H1 (cell line): ENCODE results near the gene OR4P4. TPM values are rescaled to one million over a fixed set of nuclear protein-coding genes. Genes with fewer than 3 reads are reported as not detected.

Source experiments
- CTCF ChIA-PET: fragments of 300-600 bp; sonication (Branson Sonifier 250); formaldehyde crosslinking; loops from one replicate; lab custom pipeline; 2021; ENCODE audit not compliant: partially characterized antibody; lab: Charles Lee
- POLR2A ChIA-PET: fragments of 300-600 bp; sonication (Branson Sonifier 250); formaldehyde crosslinking; loops from one replicate; lab custom pipeline; 2021; ENCODE audit warnings: inconsistent platforms; ENCODE audit not compliant: partially characterized antibody; lab: Charles Lee
- DNase-seq, 2 experiments: peaks; one replicate each; pipeline versions ENCODE4 v3.0.0 to v3.0.0-alpha.2; 2010 to 2022; ENCODE audit warnings: low spot score in 2 of 2, low read depth in 1 of 2, mixed read lengths in 1 of 2
- FAIRE-seq: peaks from 2 replicates; lab custom pipeline; 2011; peaks lifted over from hg19 to GRCh38; lab: Jason Lieb, UNC
- H2AFZ ChIP-seq: 2 replicates; pipeline ENCODE4 v1.8.1; 2012; ENCODE audit warnings: low read length, inconsistent platforms
- H2AK5ac ChIP-seq: 2 replicates; pipeline ENCODE4 v1.6.1; 2013; ENCODE audit warnings: low read depth, low read length
- H2BK120ac ChIP-seq: replicated peaks from 2 replicates; pipeline ENCODE3; 2013; ENCODE audit warnings: low read depth, low read length, inconsistent platforms
- H2BK12ac ChIP-seq: 2 replicates; pipeline ENCODE4 v1.6.1; 2013; ENCODE audit warnings: low read depth, low read length
- H2BK15ac ChIP-seq: 2 replicates; pipeline ENCODE4 v1.6.1; 2013; ENCODE audit warnings: low read length
- H2BK20ac ChIP-seq: 2 replicates; pipeline ENCODE4 v1.6.1; 2013; ENCODE audit warnings: low read length
- H2BK5ac ChIP-seq: 2 replicates; pipeline ENCODE4 v1.6.1; 2013; ENCODE audit warnings: low read depth, low read length
- H3K14ac ChIP-seq: 2 replicates; pipeline ENCODE4 v1.6.1; 2013; ENCODE audit warnings: inconsistent platforms; ENCODE audit not compliant: insufficient read length
- H3K18ac ChIP-seq: 2 replicates; pipeline ENCODE4 v1.6.1; 2013; ENCODE audit warnings: low read length; ENCODE audit errors: extremely low read depth
- H3K23ac ChIP-seq: 2 replicates; pipeline ENCODE4 v1.6.1; 2013; ENCODE audit warnings: inconsistent platforms; ENCODE audit not compliant: insufficient read length
- H3K23me2 ChIP-seq: 2 replicates; pipeline ENCODE4 v1.6.1; 2013; ENCODE audit warnings: low read depth, low read length
- H3K27ac ChIP-seq: 2 replicates; pipeline ENCODE4 v1.6.1; 2011; ENCODE audit warnings: low read depth, low read length, inconsistent platforms
- H3K27me3 ChIP-seq, 4 experiments: replicated peaks in 1 of 4; 1 replicate in 1 of 4; 2 replicates in 3 of 4; pipeline versions ENCODE4 v1.6.1 to v1.8.1; 2011 to 2013; ENCODE audit warnings: low read length in 3 of 4, mild to moderate bottlenecking in 3 of 4, inconsistent platforms in 2 of 4, mixed read lengths in 2 of 4, moderate library complexity in 1 of 4; ENCODE audit not compliant: control insufficient read depth in 3 of 4, insufficient read depth in 3 of 4; ENCODE audit errors: extremely low read depth in 1 of 4
- H3K36me3 ChIP-seq, 4 experiments: 2 replicates each; pipeline versions ENCODE4 v1.6.1 to v1.8.1; 2011 to 2013; ENCODE audit warnings: mild to moderate bottlenecking in 4 of 4, low read length in 3 of 4, moderate library complexity in 2 of 4, control low read depth in 1 of 4, inconsistent platforms in 1 of 4; ENCODE audit not compliant: insufficient read depth in 4 of 4, control insufficient read depth in 2 of 4
- H3K4ac ChIP-seq: replicated peaks from 2 replicates; pipeline ENCODE3; 2013; ENCODE audit warnings: low read length, low read depth, mixed read lengths, inconsistent platforms; ENCODE audit not compliant: insufficient read length
- H3K4me1 ChIP-seq, 4 experiments: replicated peaks in 1 of 4; 1 replicate in 1 of 4; 2 replicates in 3 of 4; pipeline versions ENCODE4 v1.6.1 to v1.8.1; 2011 to 2013; ENCODE audit warnings: low read length in 3 of 4, inconsistent platforms in 2 of 4, mixed read lengths in 1 of 4; ENCODE audit not compliant: insufficient read depth in 4 of 4, control insufficient read depth in 3 of 4
- H3K4me2 ChIP-seq, 2 experiments: 2 replicates each; pipeline versions ENCODE4 v1.6.1 to v1.8.1; 2011 to 2013; ENCODE audit warnings: low read depth in 2 of 2, low read length in 2 of 2, control low read depth in 1 of 2, inconsistent platforms in 1 of 2, mild to moderate bottlenecking in 1 of 2; ENCODE audit not compliant: insufficient read depth in 1 of 2
- H3K4me3 ChIP-seq, 4 experiments: fragments of 200-600, 300-600 bp in 1 of 4; sonication (generic), shearing (Covaris generic), sonication (Bioruptor Twin) in 1 of 4; 2 replicates each; pipeline versions ENCODE4 v1.5.1 to v1.8.1; 2011 to 2016; ENCODE audit warnings: low read length in 4 of 4, low read depth in 3 of 4, control low read depth in 2 of 4, inconsistent platforms in 2 of 4, mild to moderate bottlenecking in 2 of 4, mixed read lengths in 1 of 4, moderate library complexity in 1 of 4; ENCODE audit not compliant: insufficient read depth in 2 of 4; ENCODE audit errors: extremely low read depth in 1 of 4
- H3K56ac ChIP-seq: replicated peaks from 2 replicates; pipeline ENCODE3; 2013; ENCODE audit warnings: low read depth, mild to moderate bottlenecking, mixed read lengths, low read length, inconsistent platforms; ENCODE audit not compliant: insufficient read length
- H3K79me1 ChIP-seq: 2 replicates; pipeline ENCODE4 v1.6.1; 2013; ENCODE audit warnings: low read depth, low read length, control low read depth
- H3K79me2 ChIP-seq, 2 experiments: 2 replicates each; pipeline versions ENCODE4 v1.6.1 to v1.8.1; 2012 to 2013; ENCODE audit warnings: low read length in 2 of 2, mild to moderate bottlenecking in 2 of 2, inconsistent platforms in 1 of 2; ENCODE audit not compliant: insufficient read depth in 2 of 2, control insufficient read depth in 1 of 2
- H3K9ac ChIP-seq, 4 experiments: replicated peaks in 1 of 4; 1 replicate in 1 of 4; 2 replicates in 3 of 4; pipeline versions ENCODE4 v1.6.1 to v1.8.1; 2011 to 2013; ENCODE audit warnings: low read depth in 3 of 4, low read length in 3 of 4, control low read depth in 2 of 4, mild to moderate bottlenecking in 2 of 4, moderate library complexity in 2 of 4, inconsistent platforms in 1 of 4; ENCODE audit errors: extremely low read depth in 1 of 4
- H3K9me3 ChIP-seq, 2 experiments: 2 replicates each; pipeline versions ENCODE4 v1.6.1 to v1.8.1; 2012 to 2013; ENCODE audit warnings: mild to moderate bottlenecking in 2 of 2, moderate library complexity in 2 of 2, control low read depth in 1 of 2, inconsistent platforms in 1 of 2, low read depth in 1 of 2, low read length in 1 of 2, mixed read lengths in 1 of 2; ENCODE audit not compliant: insufficient read depth in 2 of 2
- H4K20me1 ChIP-seq, 2 experiments: replicated peaks in 1 of 2; 2 replicates each; pipeline versions ENCODE3 to v1.8.1; 2011 to 2013; ENCODE audit warnings: inconsistent platforms in 2 of 2, low read length in 2 of 2, mild to moderate bottlenecking in 1 of 2; ENCODE audit not compliant: insufficient read depth in 2 of 2, control insufficient read depth in 1 of 2
- H4K5ac ChIP-seq: 2 replicates; pipeline ENCODE4 v1.6.1; 2013; ENCODE audit warnings: low read length, low read depth, mixed read lengths, inconsistent platforms; ENCODE audit not compliant: insufficient read length
- H4K8ac ChIP-seq: 2 replicates; pipeline ENCODE4 v1.8.0; 2013; ENCODE audit warnings: mild to moderate bottlenecking, moderate library complexity, low read length, inconsistent platforms; ENCODE audit not compliant: insufficient read depth; ENCODE audit errors: extremely low read depth
- H4K91ac ChIP-seq: replicated peaks from 2 replicates; pipeline ENCODE3; 2013; ENCODE audit warnings: low read length, mixed read lengths, inconsistent platforms; ENCODE audit not compliant: insufficient read length
- BACH1 ChIP-seq: IDR thresholded peaks from 2 replicates; pipeline ENCODE4 v1.6.1; 2012; ENCODE audit warnings: low read length, improper control_type of control experiment
- BRCA1 ChIP-seq: IDR thresholded peaks from 2 replicates; pipeline ENCODE4 v1.6.1; 2012; ENCODE audit warnings: low read depth, low read length, improper control_type of control experiment
- CHD2 ChIP-seq: IDR thresholded peaks from 2 replicates; pipeline ENCODE4 v1.6.1; 2012; ENCODE audit warnings: low read length, improper control_type of control experiment
- E2F6 ChIP-seq: IDR thresholded peaks from 2 replicates; pipeline ENCODE4 v1.6.1; 2012; ENCODE audit warnings: inconsistent platforms
- EGR1 ChIP-seq: IDR thresholded peaks from 2 replicates; pipeline ENCODE4 v1.6.1; 2011; ENCODE audit warnings: low read depth, low read length, borderline replicate concordance
- HDAC6 ChIP-seq: IDR thresholded peaks from one replicate; pipeline ENCODE4 v1.7.1; 2012; ENCODE audit warnings: low read depth, mild to moderate bottlenecking, inconsistent platforms, low read length, moderate library complexity
- JUND ChIP-seq: IDR thresholded peaks from 2 replicates; pipeline ENCODE4 v1.6.1; 2011; ENCODE audit warnings: mild to moderate bottlenecking, improper control_type of control experiment, low read length
- KDM4A ChIP-seq: IDR thresholded peaks from one replicate; pipeline ENCODE4 v1.7.1; 2012; ENCODE audit warnings: low read depth, mild to moderate bottlenecking, moderate library complexity, low read length, inconsistent platforms; ENCODE audit not compliant: severe bottlenecking
- POU5F1 ChIP-seq: IDR thresholded peaks from 2 replicates; pipeline ENCODE4 v1.6.1; 2011; ENCODE audit warnings: low read depth, mild to moderate bottlenecking, low read length, moderate library complexity
- RBBP5 ChIP-seq: IDR thresholded peaks from 2 replicates; pipeline ENCODE4 v1.7.1; 2012; ENCODE audit warnings: low read depth, mild to moderate bottlenecking, inconsistent platforms, low read length, moderate library complexity, borderline replicate concordance
- SAP30 ChIP-seq: fragments of 300-600 bp; sonication (generic); IDR thresholded peaks from 2 replicates; pipeline ENCODE4 v1.7.1; 2012; ENCODE audit warnings: low read length, moderate library complexity, mild to moderate bottlenecking, inconsistent platforms; ENCODE audit not compliant: insufficient read depth, insufficient replicate concordance
- SIRT6 ChIP-seq: IDR thresholded peaks from one replicate; pipeline ENCODE4 v1.7.1; 2012; ENCODE audit warnings: low read length, inconsistent platforms
- SRF ChIP-seq: IDR thresholded peaks from 2 replicates; pipeline ENCODE4 v1.6.1; 2011; ENCODE audit warnings: mild to moderate bottlenecking, low read depth, low read length, moderate library complexity
- TAF1 ChIP-seq: IDR thresholded peaks from 2 replicates; pipeline ENCODE4 v1.6.1; 2011; ENCODE audit warnings: mild to moderate bottlenecking, low read depth, low read length
- TAF7 ChIP-seq: optimal IDR thresholded peaks from 2 replicates; pipeline ENCODE3; 2011; ENCODE audit warnings: low read depth, mild to moderate bottlenecking, inconsistent platforms, low read length, moderate library complexity, borderline replicate concordance
- TBP ChIP-seq: IDR thresholded peaks from 2 replicates; pipeline ENCODE4 v1.6.1; 2011; ENCODE audit warnings: low read depth, low read length, improper control_type of control experiment
- WGBS, 2 experiments: shearing (Covaris generic) in 1 of 2; methylation state at CpG; one replicate each; pipeline versions ENCODE4 v1.1.6 to v1.1.7; 2013 to 2015; ENCODE audit warnings: low lambda C conversion rate in 2 of 2, mixed read lengths in 2 of 2, inconsistent platforms in 1 of 2, low coverage in 1 of 2, missing lambda C conversion rate in 1 of 2; ENCODE audit not compliant: insufficient replicate concordance in 2 of 2, insufficient coverage in 1 of 2, insufficient read length in 1 of 2; ENCODE audit errors: extremely low coverage in 1 of 2, missing lambda C conversion rate in 1 of 2; 5-methylcytosine and 5-hydroxymethylcytosine counted together
- polyA plus RNA-seq, 7 experiments: library from polyadenylated mRNA; depleted of rRNA in 3 of 7; stranded (reverse) in 5 of 7; unstranded in 2 of 7; fragments of >200 nt in 5 of 7; fragments of 200-250 nt in 2 of 7; gene quantifications; 1 replicate in 5 of 7; 2 replicates in 1 of 7; 4 replicates in 1 of 7; pipeline versions ENCODE4 v1.2.1 to v1.2.3, GENCODE V29; 2011 to 2013; ENCODE audit warnings: missing spikeins in 2 of 7, mixed read lengths in 2 of 7
- total RNA-seq: library from RNA; stranded (reverse); fragmentation: NEBNext Ultra II Directional; extraction: Animal tissue kit (Norgen Biotek cat#: 25700); gene quantifications from 2 replicates; pipeline ENCODE4 v1.2.1, GENCODE V29; 2021

OR4P4 gene
- total and polyA plus RNA-seq, 2 of the 8 experiments (the other 6 are each of a cell fraction or from before 2014, with no cell fraction given) = not detected

DNA sequence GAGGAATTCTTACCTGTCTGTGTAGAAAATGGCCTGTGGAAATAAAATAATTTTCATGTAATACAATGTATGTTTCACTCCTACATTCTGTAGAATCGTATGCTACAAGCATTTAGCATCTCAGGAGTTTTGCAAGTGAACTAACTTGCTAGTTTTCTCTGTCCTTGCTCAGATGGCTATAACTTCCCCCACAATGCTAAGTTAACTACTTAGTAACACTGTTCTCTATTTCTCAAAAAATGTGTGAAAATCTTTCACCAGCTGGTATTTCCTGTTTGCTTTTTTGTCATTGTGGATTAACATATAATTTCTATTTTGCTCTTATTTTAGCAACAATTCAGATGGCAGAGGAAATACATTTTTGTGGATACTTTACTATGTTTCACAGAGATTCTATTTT is 17.6 kb downstream of the OR4P4 start:
- H3K79me1 ChIP-seq = no peaks in the 10 kb centered on the region
- no peak overlapping the region for H2BK5ac ChIP-seq
- no peak overlapping the region for H3K14ac ChIP-seq
- no peak overlapping the region for H2AK5ac ChIP-seq
- H3K36me3 ChIP-seq = no peaks in the 10 kb centered on the region
- H2BK12ac ChIP-seq = no peak overlapping the region
- H3K23ac ChIP-seq = no peak overlapping the region
- WGBS, 2 experiments = 92% methylated on average over 1 of the region's 1 CpG; no CpG with 5 or more reads in 1 of the 2 experiments
- no peak overlapping the region for H3K27ac ChIP-seq
- no peaks in the 10 kb centered on the region for H3K23me2 ChIP-seq
- ChIA-PET POLR2A (no interaction called here), CTCF (no interaction called here)
- DNase-seq = no peak
- no peak overlapping the region for H2BK15ac ChIP-seq
- H4K91ac ChIP-seq = no peak overlapping the region
- H3K56ac ChIP-seq = no peak overlapping the region
- peaks cover 18 to 33% of the 10 kb centered on the region in 2 experiments for H3K9me3 ChIP-seq
- no peaks in the 10 kb centered on the region for H3K27me3 ChIP-seq
- H3K79me2 ChIP-seq = no peaks in the 10 kb centered on the region
- H3K4me1 ChIP-seq = no peaks in the 10 kb centered on the region
- no peak overlapping the region for H3K4me3 ChIP-seq
- no peak overlapping the region for H4K5ac ChIP-seq
- H2AFZ ChIP-seq = no peak overlapping the region
- no peak overlapping the region for H4K8ac ChIP-seq
- no peak for FAIRE-seq
- H2BK120ac ChIP-seq = no peak overlapping the region
- H2BK20ac ChIP-seq = no peak overlapping the region
- H3K9ac ChIP-seq = no peak overlapping the region
- no peak overlapping the region for H3K4me2 ChIP-seq
- no peak overlapping the region for H3K4ac ChIP-seq
- no peaks in the 10 kb centered on the region for H4K20me1 ChIP-seq
- no peak overlapping the region for H3K18ac ChIP-seq
- TF ChIP-seq HDAC6 (no peak), BRCA1 (no peak), CHD2 (no peak), SRF (no peak), RBBP5 (no peak), EGR1 (no peak), E2F6 (no peak), SIRT6 (no peak), TAF1 (no peak), POU5F1 (no peak), SAP30 (no peak), TAF7 (no peak), JUND (no peak), KDM4A (no peak), BACH1 (no peak), TBP (no peak)
